Right lobe of liver (tissue), 6 donors: ENCODE results near the gene IFNAR2. TPM values are rescaled to one million over a fixed set of nuclear protein-coding genes. Genes with fewer than 3 reads are reported as not detected.
"Not testable (repeated sequence)": the region's sequence is repeated elsewhere in the genome, so short reads cannot be mapped to it uniquely, and the experiment has no call there.

ENCODE experiments used
- ATAC-seq, 4 donors: fragments of 200-7000 bp; cut with Tn5 transposase; one replicate each; pipeline ENCODE4 v1.9.1; 2020; ENCODE audit warnings: mild to moderate bottlenecking in 4 of 4, moderate library complexity in 4 of 4
- DNase-seq, 3 donors: peaks; one replicate each; pipeline ENCODE4 v3.0.0-alpha.2; 2020
- H3K27ac ChIP-seq, 3 donors: fragments of 200-600 bp; one replicate each; pipeline ENCODE4 v1.8.0; 2022
- H3K27me3 ChIP-seq, 2 donors: fragments of 200-600 bp; one replicate each; pipeline ENCODE4 v1.8.0; 2022
- H3K36me3 ChIP-seq, 4 donors: fragments of 200-600 bp; sonication (generic) in 1 of 4; one replicate each; pipeline versions ENCODE4 v1.5.1 to v1.8.0; 2017 to 2022; ENCODE audit warnings: control low read depth in 1 of 4
- H3K4me1 ChIP-seq, 4 donors: fragments of 200-600 bp; sonication (generic) in 1 of 4; one replicate each; pipeline versions ENCODE4 v1.5.1 to v1.8.0; 2017 to 2022; ENCODE audit warnings: control low read depth in 1 of 4
- H3K4me3 ChIP-seq, 3 donors: fragments of 200-600 bp; one replicate each; pipeline ENCODE4 v1.8.0; 2022
- H3K9me3 ChIP-seq, 4 donors: fragments of 200-600 bp; sonication (generic) in 1 of 4; one replicate each; pipeline versions ENCODE4 v1.5.1 to v1.8.0; 2017 to 2022; ENCODE audit warnings: control low read depth in 1 of 4
- CTCF ChIP-seq, 4 donors: fragments of 200-600 bp in 3 of 4; fragments of 450-650 bp in 1 of 4; IDR thresholded peaks; one replicate each; pipeline versions ENCODE4 v1.5.1 to v1.8.0; 2016 to 2022; ENCODE audit warnings: antibody characterized with exemption in 4 of 4, mild to moderate bottlenecking in 2 of 4
- POLR2A ChIP-seq: fragments of 450-650 bp; IDR thresholded peaks from one replicate; pipeline ENCODE4 v1.6.1; 2017; ENCODE audit warnings: antibody characterized with exemption, mild to moderate bottlenecking
- WGBS: methylation state at CpG from one replicate; pipeline ENCODE4 v1.1.6; 2018; ENCODE audit warnings: low coverage, low lambda C conversion rate; ENCODE audit not compliant: insufficient coverage; ENCODE audit errors: missing lambda C conversion rate; 5-methylcytosine and 5-hydroxymethylcytosine counted together
- intact Hi-C, 2 donors: fragments of 100-400 bp; cut with DNase I; formaldehyde crosslinking; loops; one replicate each; pipeline versions ENCODE4 v1.11.2 to v1.14.1; 2022
- total RNA-seq, 6 experiments: library from RNA; depleted of rRNA in 2 of 6; stranded (reverse); fragments of >200 nt in 2 of 6; fragmentation: NEBNext Ultra II Directional in 3 of 6; extraction: Animal tissue kit (Norgen Biotek cat#: 25700) in 3 of 6; gene quantifications; one replicate each; pipeline versions ENCODE4 v1.1.0 to v1.2.4, GENCODE V29; 2016 to 2023
- donor health status: DM: no; HTN: yes; CAD: no.
- donor health status: DM: no; HTN: no; CAD: no.
- donor health status: DM: no; HTN: no; CAD: no.
- donor health status: DM: no; HTN: yes; CAD: no.
- donor health status: DM: no; HTN: yes; CAD: no.

Gene IFNAR2
- total RNA-seq, 6 experiments from 2014 or later: 12.4 to 35.5 (median 16.3) TPM

- ATAC-seq: no peak
- no peak overlapping the region for H3K4me3 ChIP-seq
- no peak for DNase-seq
- H3K27ac ChIP-seq: no peak overlapping the region
- no peaks in the 10 kb centered on the region for H3K27me3 ChIP-seq
- WGBS: 78% methylated on average over 2 of the region's 2 CpGs
- peaks cover 16 to 93% (median 50%) of the 10 kb centered on the region in 4 donors for H3K36me3 ChIP-seq
- H3K9me3 ChIP-seq: no peaks in the 10 kb centered on the region
- peaks cover 0 to 3% (median 0%) of the 10 kb centered on the region in 4 donors for H3K4me1 ChIP-seq
- TF ChIP-seq POLR2A (no peak), CTCF (IDR thresholded peaks at IDR 0.05) (no peak)
- intact Hi-C loops: no loop called here
Observed at GRCh38 chr21:33251119-33251518, 21.4 kb downstream of the IFNAR2 start.

- H3K27me3 ChIP-seq, H3K9me3 ChIP-seq, DNase-seq, ATAC-seq, H3K4me1 ChIP-seq, H3K4me3 ChIP-seq, intact Hi-C loops, H3K27ac ChIP-seq: not testable (repeated sequence)
- peaks cover 10 to 93% (median 39%) of the 10 kb centered on the region in 4 donors for H3K36me3 ChIP-seq
- 98% methylated on average over 6 of the region's 6 CpGs for WGBS
Observed at GRCh38 chr21:33253382-33253781, 23.6 kb downstream of the IFNAR2 start.

- intact Hi-C loops: no loop called here
- ATAC-seq: no peak
- Histone ChIP-seq H3K4me3 (no peak overlapping the region), H3K36me3 (peaks cover 4 to 86% (median 34%) of the 10 kb centered on the region in 4 donors), H3K4me1 (peaks cover 0 to 5% (median 2%) of the 10 kb centered on the region in 4 donors), H3K27ac (no peak overlapping the region), H3K9me3 (no peaks in the 10 kb centered on the region), H3K27me3 (no peaks in the 10 kb centered on the region)
- no peak for DNase-seq
- no peak for TF ChIP-seq POLR2A
- no peak for TF ChIP-seq CTCF (IDR thresholded peaks at IDR 0.05)
- WGBS: 90% methylated on average over 5 of the region's 5 CpGs
Observed at GRCh38 chr21:33254766-33255165, 25.0 kb downstream of the IFNAR2 start.

GRCh38 chr21:33255404-33255803 is 25.7 kb downstream of the IFNAR2 start:
- WGBS: 40% methylated on average over 1 of the region's 1 CpG
- H3K4me3 ChIP-seq: no peak overlapping the region
- DNase-seq (no peak), ATAC-seq (no peak)
- no peaks in the 10 kb centered on the region for H3K27me3 ChIP-seq
- no peak for TF ChIP-seq CTCF (IDR thresholded peaks at IDR 0.05)
- TF ChIP-seq POLR2A: no peak
- peaks cover 2 to 80% (median 33%) of the 10 kb centered on the region in 4 donors for H3K36me3 ChIP-seq
- no peaks in the 10 kb centered on the region for H3K9me3 ChIP-seq
- no peak overlapping the region for H3K27ac ChIP-seq
- intact Hi-C loops: no loop called here
- peaks cover 0 to 11% (median 3%) of the 10 kb centered on the region in 4 donors for H3K4me1 ChIP-seq

- peaks cover 0 to 11% (median 3%) of the 10 kb centered on the region in 4 donors for H3K4me1 ChIP-seq
- no peak for TF ChIP-seq POLR2A
- TF ChIP-seq CTCF (IDR thresholded peaks at IDR 0.05): no peak
- no peak for ATAC-seq
- DNase-seq: no peak
- no peaks in the 10 kb centered on the region for H3K9me3 ChIP-seq
- intact Hi-C loops: no loop called here
- no peaks in the 10 kb centered on the region for H3K27me3 ChIP-seq
- H3K36me3 ChIP-seq: peaks cover 0 to 74% (median 31%) of the 10 kb centered on the region in 4 donors
- no peak overlapping the region for H3K4me3 ChIP-seq
- 83% methylated on average over 6 of the region's 6 CpGs for WGBS
- no peak overlapping the region for H3K27ac ChIP-seq
Observed at GRCh38 chr21:33256019-33256418, 26.3 kb downstream of the IFNAR2 start.
